HPDE6-E6E7 (cell line): ENCODE results near the gene MTF1.
"Not testable (repeated sequence)": the region's sequence is repeated elsewhere in the genome, so short reads cannot be mapped to it uniquely, and the experiment has no call there.

Source experiments
- DNase-seq: peaks from one replicate; pipeline ENCODE4 v3.0.0; 2011; ENCODE audit warnings: missing footprints; ENCODE audit errors: extremely low spot score

The MTF1 gene

GRCh38 chr1:37859507-37860345, at the start of gene MTF1:
MTF1 (minus strand) TSS chr1:37859592; CDS start chr1:37857658, 1,934 bp downstream.
- DNase-seq, result peak; percentile 98

- DNase-seq, result not testable (repeated sequence)
These were observed 49.1 kb upstream of the MTF1 start for GRCh38 chr1:37908531-37908930.

- DNase-seq, result not testable (repeated sequence)
These were observed 48.2 kb upstream of the MTF1 start for GRCh38 chr1:37907416-37908125.

GRCh38 chr1:37906591-37906990, 47.2 kb upstream of the MTF1 start:
- DNase-seq, result not testable (repeated sequence)

- no peak for DNase-seq
These were observed 46.3 kb upstream of the MTF1 start for GRCh38 chr1:37905727-37906126.

- not testable (repeated sequence) for DNase-seq
These were observed 44.5 kb upstream of the MTF1 start for GRCh38 chr1:37903921-37904320.

- no peak for DNase-seq
These were observed 43.6 kb upstream of the MTF1 start for GRCh38 chr1:37902983-37903382.

GRCh38 chr1:37901893-37902225, 42.5 kb upstream of the MTF1 start:
- no peak for DNase-seq

GRCh38 chr1:37901191-37901892, 42.0 kb upstream of the MTF1 start:
- no peak for DNase-seq

GRCh38 chr1:37897563-37897962, 38.2 kb upstream of the MTF1 start:
- DNase-seq, result not testable (repeated sequence)

GRCh38 chr1:37893673-37894072, 34.3 kb upstream of the MTF1 start:
- no peak for DNase-seq

- DNase-seq, result no peak
These were observed 33.0 kb upstream of the MTF1 start for GRCh38 chr1:37892151-37893047.

- DNase-seq, result peak; percentile 17
These were observed 31.1 kb upstream of the MTF1 start for GRCh38 chr1:37890378-37891014.

GRCh38 chr1:37888022-37888700, 28.8 kb upstream of the MTF1 start:
- no peak for DNase-seq

GRCh38 chr1:37884145-37884544, 24.8 kb upstream of the MTF1 start:
- no peak for DNase-seq

- DNase-seq, result no peak
These were observed 24.3 kb upstream of the MTF1 start for GRCh38 chr1:37883671-37884070.

GRCh38 chr1:37879865-37880264, 20.5 kb upstream of the MTF1 start:
- DNase-seq, result no peak

- DNase-seq, result no peak
These were observed 18.7 kb upstream of the MTF1 start for GRCh38 chr1:37878071-37878470.

- DNase-seq, result no peak
These were observed 16.4 kb upstream of the MTF1 start for GRCh38 chr1:37875833-37876232.

- DNase-seq, result no peak
These were observed 13.3 kb upstream of the MTF1 start for GRCh38 chr1:37872692-37873091.
